Adrenal gland (tissue), 12 donors: ENCODE data around the gene PA2G4. TPM values are rescaled to one million over a fixed set of nuclear protein-coding genes. Genes with fewer than 3 reads are reported as not detected.

Experiments used
- DNase-seq, 7 donors: peaks; one replicate each; pipeline ENCODE4 v3.0.0-alpha.2; 2019 to 2020
- H3K27ac ChIP-seq, 5 donors: fragments of 200-600 bp; sonication (generic) in 4 of 5; 1 replicate in 3 of 5; 2 replicates in 2 of 5; pipeline versions ENCODE4 v1.5.1 to v1.8.0; 2016 to 2020; ENCODE audit warnings: mild to moderate bottlenecking in 1 of 5
- H3K27me3 ChIP-seq: fragments of 200-600 bp; 2 replicates; pipeline ENCODE4 v1.8.0; 2021
- H3K36me3 ChIP-seq, 2 donors: fragments of 200-600 bp; replicated peaks in 1 of 2; 1 replicate in 1 of 2; 2 replicates in 1 of 2; pipeline versions ENCODE4 v1.5.1 to v1.8.0; 2018 to 2022
- H3K4me1 ChIP-seq, 2 donors: fragments of 200-600 bp; replicated peaks in 1 of 2; 1 replicate in 1 of 2; 2 replicates in 1 of 2; pipeline versions ENCODE4 v1.5.1 to v1.8.0; 2018 to 2021
- H3K4me3 ChIP-seq, 4 donors: fragments of 200-600 bp; sonication (generic) in 3 of 4; one replicate each; pipeline ENCODE4 v1.5.1; 2016 to 2018
- H3K9me3 ChIP-seq, 3 donors: fragments of 200-600 bp; sonication (generic) in 1 of 3; replicated peaks in 1 of 3; 1 replicate in 2 of 3; 2 replicates in 1 of 3; pipeline versions ENCODE4 v1.5.1 to v1.8.0; 2016 to 2021
- CTCF ChIP-seq, 6 experiments: fragments of 450-650 bp in 4 of 6; fragments of 200-600 bp in 2 of 6; sonication (generic) in 1 of 6; IDR thresholded peaks; 1 replicate in 5 of 6; 2 replicates in 1 of 6; pipeline versions ENCODE4 v1.5.1 to v1.8.0; 2016 to 2021; ENCODE audit warnings: antibody characterized with exemption in 6 of 6, mild to moderate bottlenecking in 2 of 6, moderate library complexity in 1 of 6
- POLR2A ChIP-seq, 2 donors: fragments of 450-650 bp; IDR thresholded peaks; one replicate each; pipeline ENCODE4 v1.6.1; 2017; ENCODE audit warnings: antibody characterized with exemption in 2 of 2, mild to moderate bottlenecking in 2 of 2, moderate library complexity in 1 of 2
- WGBS, 4 donors: extraction: QIAGEN DNeasy Blood & Tissue Kit in 2 of 4; methylation state at CpG; one replicate each; pipeline versions ENCODE4 v1.1.5 to v1.1.7; 2013 to 2017; 5-methylcytosine and 5-hydroxymethylcytosine counted together
- intact Hi-C, 2 donors: fragments of 100-400 bp; cut with DNase I; formaldehyde crosslinking; loops; one replicate each; pipeline versions ENCODE4 v1.14.1 to v1.15.0; 2022 to 2023
- polyA plus RNA-seq, 3 donors: library from polyadenylated mRNA; stranded (reverse); fragments of 200-250 nt in 2 of 3; fragments of 350-450 nt in 1 of 3; fragmentation: Illumina TruSeq in 1 of 3; extraction: RNeasy Lipid Tissue Mini Kit (QIAGEN cat#74804) in 1 of 3; gene quantifications; one replicate each; pipeline ENCODE4 v1.2.3, GENCODE V29; 2013 to 2014
- total RNA-seq, 9 donors: library from RNA; depleted of rRNA in 4 of 9; stranded (reverse); fragments of >200 nt in 4 of 9; fragments of 120-200 nt in 1 of 9; fragmentation: NEBNext Ultra II Directional in 1 of 9; extraction: Animal tissue kit (Norgen Biotek cat#: 25700) in 1 of 9; gene quantifications; one replicate each; pipeline versions ENCODE4 v1.1.0 to v1.2.4, GENCODE V29; 2013 to 2023
- donor health status: healthy with polysubstance abuse.
- donor health status: Bipolar disorder and iron deficiency.
- donor health status: DM: yes; HTN: yes; CAD: no.
- donor health status: DM: no; HTN: no; CAD: no.
- donor health status: DM: no; HTN: no; CAD: no.
- donor health status: DM: yes; HTN: yes; CAD: no.

Gene PA2G4
- total and polyA plus RNA-seq, 12 donors: 64.1 to 252 (median 106) TPM

GRCh38 chr12:56119361-56119796, 15.0 kb downstream of the PA2G4 start:
- 0 to 2% (median 0%) methylated on average over 2 of the region's 2 CpGs for WGBS, 4 donors
- DNase-seq: peak; percentile 75 to 94 (median 91)

GRCh38 chr12:56120158-56120846, 15.9 kb downstream of the PA2G4 start:
- peaks cover 34 to 47% of the 10 kb centered on the region in 2 donors for H3K4me1 ChIP-seq
- peak overlapping the region; percentile 33 to 97 (median 89) for H3K27ac ChIP-seq

More at GRCh38 chr12:56119361-56119796, 15.0 kb downstream of the PA2G4 start:
- Histone ChIP-seq H3K27ac (peak overlapping the region; percentile 33 to 97 (median 89)), H3K36me3 (peaks cover 0 to 9% of the 10 kb centered on the region in 2 donors), H3K4me1 (peaks cover 34 to 38% of the 10 kb centered on the region in 2 donors), H3K9me3 (no peaks in the 10 kb centered on the region), H3K27me3 (no peaks in the 10 kb centered on the region), H3K4me3 (peak overlapping the region in 1 of 4 donors; percentile 76)
- intact Hi-C loops: no loop called here
- TF ChIP-seq CTCF (IDR thresholded peaks at IDR 0.05): peak; percentile 76 to 98 (median 92)
- TF ChIP-seq POLR2A (IDR thresholded peaks at IDR 0.05): no peak

DNA sequence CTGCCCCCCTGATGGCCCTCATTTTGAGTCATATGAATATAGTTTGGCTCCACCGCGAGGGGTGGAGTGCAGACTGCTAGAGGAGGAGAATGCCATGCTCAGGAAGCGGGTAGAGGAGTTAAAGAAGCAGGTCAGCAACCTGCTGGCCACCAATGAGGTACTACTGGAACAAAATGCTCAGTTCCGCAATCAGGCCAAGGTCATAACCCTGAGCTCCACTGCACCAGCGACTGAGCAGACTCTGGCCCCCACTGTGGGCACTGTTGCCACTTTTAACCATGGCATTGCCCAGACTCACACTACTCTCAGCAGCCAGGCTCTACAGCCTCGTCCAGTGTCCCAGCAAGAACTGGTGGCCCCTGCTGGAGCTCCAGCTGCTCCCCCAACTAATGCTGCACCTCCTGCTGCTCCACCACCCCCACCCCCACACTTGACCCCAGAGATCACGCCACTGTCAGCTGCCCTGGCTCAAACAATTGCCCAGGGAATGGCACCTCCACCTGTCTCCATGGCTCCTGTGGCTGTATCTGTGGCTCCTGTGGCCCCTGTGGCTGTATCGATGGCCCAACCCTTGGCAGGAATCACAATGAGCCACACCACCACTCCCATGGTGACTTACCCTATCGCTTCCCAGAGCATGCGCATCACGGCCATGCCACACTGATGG, 17.0 kb downstream of the PA2G4 start:
- no peak overlapping the region for H3K4me3 ChIP-seq
- H3K9me3 ChIP-seq: no peaks in the 10 kb centered on the region
- H3K4me1 ChIP-seq: peaks cover 37 to 54% of the 10 kb centered on the region in 2 donors
- DNase-seq: peak; percentile 47 to 82 (median 70)
- 63 to 69% (median 66%) methylated on average over 6 to 11 of the region's 11 CpGs for WGBS, 4 donors
- H3K27ac ChIP-seq: peak overlapping the region in 3 of 5 donors; percentile 89 to 97 (median 97)
- no peaks in the 10 kb centered on the region for H3K27me3 ChIP-seq
- H3K36me3 ChIP-seq: peaks cover 0 to 9% of the 10 kb centered on the region in 2 donors
- intact Hi-C loops: loop anchor here in 1 of 2 donors (2.0 kb wide), 1 partner anchor 67 kb away; the partner anchor contains the start of gene SMARCC2
- TF ChIP-seq CTCF (IDR thresholded peaks at IDR 0.05): no peak
- TF ChIP-seq POLR2A (IDR thresholded peaks at IDR 0.05): peak in 1 of 2 donors; percentile 24

More at GRCh38 chr12:56120158-56120846, 15.9 kb downstream of the PA2G4 start:
- DNase-seq: peak in 5 of 7 donors; percentile 38 to 72 (median 57)
- Histone ChIP-seq H3K36me3 (peaks cover 0 to 9% of the 10 kb centered on the region in 2 donors), H3K27me3 (no peaks in the 10 kb centered on the region), H3K9me3 (no peaks in the 10 kb centered on the region), H3K4me3 (no peak overlapping the region)
- WGBS, 4 donors: 69 to 79% (median 78%) methylated on average over 8 to 17 of the region's 17 CpGs
- intact Hi-C loops: loop anchor here in 1 of 2 donors (2.0 kb wide), 1 partner anchor 68 kb away; the partner anchor contains the start of gene SMARCC2
- peak in 1 of 2 donors; percentile 15 for TF ChIP-seq POLR2A (IDR thresholded peaks at IDR 0.05)
- no peak for TF ChIP-seq CTCF (IDR thresholded peaks at IDR 0.05)

- peaks cover 46 to 66% of the 10 kb centered on the region in 2 donors for H3K4me1 ChIP-seq
- H3K27ac ChIP-seq: peak overlapping the region in 2 of 5 donors; percentile 89 to 97
- TF ChIP-seq POLR2A (IDR thresholded peaks at IDR 0.05) (no peak), CTCF (IDR thresholded peaks at IDR 0.05) (no peak)
Observed at GRCh38 chr12:56122637-56123036, 18.3 kb downstream of the PA2G4 start.

More at GRCh38 chr12:56122637-56123036, 18.3 kb downstream of the PA2G4 start:
- no peak for DNase-seq
- Histone ChIP-seq H3K4me3 (no peak overlapping the region), H3K9me3 (no peaks in the 10 kb centered on the region), H3K27me3 (no peaks in the 10 kb centered on the region), H3K36me3 (peaks cover 0 to 9% of the 10 kb centered on the region in 2 donors)
- 67 to 90% (median 87%) methylated on average over 1 to 2 of the region's 2 CpGs for WGBS, 4 donors
- intact Hi-C loops: no loop called here
